Body of pancreas (tissue), 4 donors: Measurements from ENCODE around the gene DTNBP1.

Experiments used
- CTCF ChIP-seq, 7 experiments: fragments of 450-650 bp in 4 of 7; fragments of 200-600 bp in 3 of 7; sonication (generic) in 3 of 7; IDR thresholded peaks; one replicate each; pipeline ENCODE4 v1.5.1; 2016 to 2019; ENCODE audit warnings: antibody characterized with exemption in 7 of 7
- POLR2A ChIP-seq, 3 donors: fragments of 450-650 bp; IDR thresholded peaks; one replicate each; pipeline ENCODE4 v1.6.1; 2016; ENCODE audit warnings: antibody characterized with exemption in 3 of 3, mild to moderate bottlenecking in 2 of 3

- no peak for TF ChIP-seq CTCF (IDR thresholded peaks at IDR 0.05)
- no peak for TF ChIP-seq POLR2A (IDR thresholded peaks at IDR 0.05)
Measured at GRCh38 chr6:15644904-15645303, 17.9 kb downstream of the DTNBP1 start.
